ENCODE results near the gene DHX16. TPM values are rescaled to one million over a fixed set of nuclear protein-coding genes. Genes with fewer than 3 reads are reported as not detected.
A peak's percentile ranks its signal among the peaks of the same experiment; 100 is the strongest.

The DHX16 gene
- total and polyA plus RNA-seq, 2 of the 8 experiments (the other 6 are each of a cell fraction or from before 2014, with no cell fraction given): 27.4 to 44.4 TPM

DNA sequence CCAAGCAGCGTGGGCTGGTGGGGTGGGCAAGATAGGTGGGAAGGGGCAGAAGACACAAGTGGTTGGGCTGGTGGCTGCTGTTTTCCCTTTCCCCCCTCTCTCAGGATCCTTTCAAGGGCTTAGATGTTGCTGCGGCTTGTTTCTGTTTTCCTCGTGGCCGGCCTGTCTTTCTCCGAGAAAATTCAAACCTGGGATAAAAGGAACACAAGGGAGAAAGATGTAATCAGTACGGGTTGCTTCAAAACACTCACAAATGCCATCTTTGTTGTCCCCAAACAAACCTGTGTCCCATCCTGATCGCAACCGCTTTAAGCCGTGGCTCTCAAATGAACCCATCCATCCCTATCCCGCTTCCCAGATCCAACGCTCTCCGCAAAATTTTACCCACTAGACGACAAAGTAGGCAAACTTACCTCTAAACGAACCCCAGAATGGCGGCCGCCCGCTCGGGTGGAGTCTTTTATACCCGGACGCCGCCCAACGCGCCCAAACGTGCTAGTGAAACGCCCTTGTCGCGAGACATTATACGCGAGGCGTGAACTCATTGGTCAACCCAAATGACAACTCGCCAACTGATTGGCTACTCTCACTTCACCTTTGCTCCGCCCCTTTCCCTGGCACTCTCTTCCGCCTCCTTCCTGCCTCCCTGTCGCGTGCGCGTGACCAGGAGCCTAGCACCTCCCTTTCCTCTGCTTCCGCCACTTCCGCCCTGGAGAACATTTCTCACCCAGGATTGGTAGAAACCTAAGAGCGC is 55.8 kb downstream of the DHX16 start, which contains the start of gene PPP1R10 (continued):
- TF ChIP-seq, protein P1, sequence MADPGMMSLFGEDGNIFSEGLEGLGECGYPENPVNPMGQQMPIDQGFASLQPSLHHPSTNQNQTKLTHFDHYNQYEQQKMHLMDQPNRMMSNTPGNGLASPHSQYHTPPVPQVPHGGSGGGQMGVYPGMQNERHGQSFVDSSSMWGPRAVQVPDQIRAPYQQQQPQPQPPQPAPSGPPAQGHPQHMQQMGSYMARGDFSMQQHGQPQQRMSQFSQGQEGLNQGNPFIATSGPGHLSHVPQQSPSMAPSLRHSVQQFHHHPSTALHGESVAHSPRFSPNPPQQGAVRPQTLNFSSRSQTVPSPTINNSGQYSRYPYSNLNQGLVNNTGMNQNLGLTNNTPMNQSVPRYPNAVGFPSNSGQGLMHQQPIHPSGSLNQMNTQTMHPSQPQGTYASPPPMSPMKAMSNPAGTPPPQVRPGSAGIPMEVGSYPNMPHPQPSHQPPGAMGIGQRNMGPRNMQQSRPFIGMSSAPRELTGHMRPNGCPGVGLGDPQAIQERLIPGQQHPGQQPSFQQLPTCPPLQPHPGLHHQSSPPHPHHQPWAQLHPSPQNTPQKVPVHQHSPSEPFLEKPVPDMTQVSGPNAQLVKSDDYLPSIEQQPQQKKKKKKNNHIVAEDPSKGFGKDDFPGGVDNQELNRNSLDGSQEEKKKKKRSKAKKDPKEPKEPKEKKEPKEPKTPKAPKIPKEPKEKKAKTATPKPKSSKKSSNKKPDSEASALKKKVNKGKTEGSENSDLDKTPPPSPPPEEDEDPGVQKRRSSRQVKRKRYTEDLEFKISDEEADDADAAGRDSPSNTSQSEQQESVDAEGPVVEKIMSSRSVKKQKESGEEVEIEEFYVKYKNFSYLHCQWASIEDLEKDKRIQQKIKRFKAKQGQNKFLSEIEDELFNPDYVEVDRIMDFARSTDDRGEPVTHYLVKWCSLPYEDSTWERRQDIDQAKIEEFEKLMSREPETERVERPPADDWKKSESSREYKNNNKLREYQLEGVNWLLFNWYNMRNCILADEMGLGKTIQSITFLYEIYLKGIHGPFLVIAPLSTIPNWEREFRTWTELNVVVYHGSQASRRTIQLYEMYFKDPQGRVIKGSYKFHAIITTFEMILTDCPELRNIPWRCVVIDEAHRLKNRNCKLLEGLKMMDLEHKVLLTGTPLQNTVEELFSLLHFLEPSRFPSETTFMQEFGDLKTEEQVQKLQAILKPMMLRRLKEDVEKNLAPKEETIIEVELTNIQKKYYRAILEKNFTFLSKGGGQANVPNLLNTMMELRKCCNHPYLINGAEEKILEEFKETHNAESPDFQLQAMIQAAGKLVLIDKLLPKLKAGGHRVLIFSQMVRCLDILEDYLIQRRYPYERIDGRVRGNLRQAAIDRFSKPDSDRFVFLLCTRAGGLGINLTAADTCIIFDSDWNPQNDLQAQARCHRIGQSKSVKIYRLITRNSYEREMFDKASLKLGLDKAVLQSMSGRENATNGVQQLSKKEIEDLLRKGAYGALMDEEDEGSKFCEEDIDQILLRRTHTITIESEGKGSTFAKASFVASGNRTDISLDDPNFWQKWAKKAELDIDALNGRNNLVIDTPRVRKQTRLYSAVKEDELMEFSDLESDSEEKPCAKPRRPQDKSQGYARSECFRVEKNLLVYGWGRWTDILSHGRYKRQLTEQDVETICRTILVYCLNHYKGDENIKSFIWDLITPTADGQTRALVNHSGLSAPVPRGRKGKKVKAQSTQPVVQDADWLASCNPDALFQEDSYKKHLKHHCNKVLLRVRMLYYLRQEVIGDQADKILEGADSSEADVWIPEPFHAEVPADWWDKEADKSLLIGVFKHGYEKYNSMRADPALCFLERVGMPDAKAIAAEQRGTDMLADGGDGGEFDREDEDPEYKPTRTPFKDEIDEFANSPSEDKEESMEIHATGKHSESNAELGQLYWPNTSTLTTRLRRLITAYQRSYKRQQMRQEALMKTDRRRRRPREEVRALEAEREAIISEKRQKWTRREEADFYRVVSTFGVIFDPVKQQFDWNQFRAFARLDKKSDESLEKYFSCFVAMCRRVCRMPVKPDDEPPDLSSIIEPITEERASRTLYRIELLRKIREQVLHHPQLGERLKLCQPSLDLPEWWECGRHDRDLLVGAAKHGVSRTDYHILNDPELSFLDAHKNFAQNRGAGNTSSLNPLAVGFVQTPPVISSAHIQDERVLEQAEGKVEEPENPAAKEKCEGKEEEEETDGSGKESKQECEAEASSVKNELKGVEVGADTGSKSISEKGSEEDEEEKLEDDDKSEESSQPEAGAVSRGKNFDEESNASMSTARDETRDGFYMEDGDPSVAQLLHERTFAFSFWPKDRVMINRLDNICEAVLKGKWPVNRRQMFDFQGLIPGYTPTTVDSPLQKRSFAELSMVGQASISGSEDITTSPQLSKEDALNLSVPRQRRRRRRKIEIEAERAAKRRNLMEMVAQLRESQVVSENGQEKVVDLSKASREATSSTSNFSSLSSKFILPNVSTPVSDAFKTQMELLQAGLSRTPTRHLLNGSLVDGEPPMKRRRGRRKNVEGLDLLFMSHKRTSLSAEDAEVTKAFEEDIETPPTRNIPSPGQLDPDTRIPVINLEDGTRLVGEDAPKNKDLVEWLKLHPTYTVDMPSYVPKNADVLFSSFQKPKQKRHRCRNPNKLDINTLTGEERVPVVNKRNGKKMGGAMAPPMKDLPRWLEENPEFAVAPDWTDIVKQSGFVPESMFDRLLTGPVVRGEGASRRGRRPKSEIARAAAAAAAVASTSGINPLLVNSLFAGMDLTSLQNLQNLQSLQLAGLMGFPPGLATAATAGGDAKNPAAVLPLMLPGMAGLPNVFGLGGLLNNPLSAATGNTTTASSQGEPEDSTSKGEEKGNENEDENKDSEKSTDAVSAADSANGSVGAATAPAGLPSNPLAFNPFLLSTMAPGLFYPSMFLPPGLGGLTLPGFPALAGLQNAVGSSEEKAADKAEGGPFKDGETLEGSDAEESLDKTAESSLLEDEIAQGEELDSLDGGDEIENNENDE (IDR thresholded peaks at IDR 0.05; ENCODE audit: insufficient replicate concordance, low read length): no peak
- TF ChIP-seq CHD1 (IDR thresholded peaks at IDR 0.05; ENCODE audit: low read depth, low read length) (peak; percentile 82), NRF1 (IDR thresholded peaks at IDR 0.05; ENCODE audit: low read depth, low read length) (no peak; the same call in 1 of the 2 replicates), CBX8 (IDR thresholded peaks at IDR 0.05; ENCODE audit: borderline replicate concordance, low read depth, low read length) (no peak), SRF (IDR thresholded peaks at IDR 0.05; ENCODE audit: low read depth, low read length) (no peak), POLR2AphosphoS5 (IDR thresholded peaks at IDR 0.05; ENCODE audit: low read depth, low read length) (peak; percentile 99), ZNF274 (IDR thresholded peaks at IDR 0.05; ENCODE audit: borderline replicate concordance, extremely low read depth, low read length) (no peak), SP2 (IDR thresholded peaks at IDR 0.05; ENCODE audit: low read length) (no peak), NANOG (IDR thresholded peaks at IDR 0.05; ENCODE audit: insufficient read depth, low read depth, low read length, poor library complexity, severe bottlenecking) (no peak), RBBP5 (IDR thresholded peaks at IDR 0.05; ENCODE audit: borderline replicate concordance, low read depth, low read length) (no peak), KDM4A (IDR thresholded peaks at IDR 0.05; ENCODE audit: low read depth, low read length, severe bottlenecking) (peak; percentile 67)

Data from H1 (cell line).